ENCODE measurements around the gene C11orf68.

C11orf68 gene

GRCh38 chr11:65888163-65888814 is 30.6 kb downstream of the C11orf68 start, which contains the start of gene FIBP:
Gene FIBP (minus strand): TSS chr11:65888471. CDS start chr11:65888418, 53 bp downstream.
- peak; percentile 96 for DNase-seq

DNA sequence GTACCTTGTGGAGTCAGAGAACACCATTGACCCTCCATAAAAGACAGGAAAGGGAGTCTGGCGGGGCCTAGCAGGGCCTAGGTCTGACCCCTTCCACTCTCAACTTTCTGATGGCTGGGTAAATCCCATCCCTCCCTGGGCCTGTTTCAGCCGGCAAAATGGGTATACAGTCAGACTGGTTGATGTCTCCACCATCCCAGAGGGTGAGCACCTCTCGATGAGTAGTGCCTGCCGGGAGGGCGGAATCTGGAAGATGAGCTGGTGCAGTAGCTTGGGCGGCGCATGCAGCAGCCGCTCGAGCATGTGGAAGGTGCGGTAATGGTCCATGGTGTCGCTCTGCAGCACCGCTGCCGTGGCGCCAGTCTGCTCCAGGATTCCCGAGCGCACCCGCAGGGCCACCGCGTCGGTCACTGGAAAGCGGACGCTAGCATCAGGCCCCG is 31.1 kb downstream of the C11orf68 start:
- peak; percentile 43 for DNase-seq

GRCh38 chr11:65886826-65887722 is 31.8 kb downstream of the C11orf68 start:
- no peak for DNase-seq

GRCh38 chr11:65885808-65886536 is 32.9 kb downstream of the C11orf68 start:
- no peak for DNase-seq

GRCh38 chr11:65885231-65885630 is 33.6 kb downstream of the C11orf68 start:
- DNase-seq, result no peak

DNA sequence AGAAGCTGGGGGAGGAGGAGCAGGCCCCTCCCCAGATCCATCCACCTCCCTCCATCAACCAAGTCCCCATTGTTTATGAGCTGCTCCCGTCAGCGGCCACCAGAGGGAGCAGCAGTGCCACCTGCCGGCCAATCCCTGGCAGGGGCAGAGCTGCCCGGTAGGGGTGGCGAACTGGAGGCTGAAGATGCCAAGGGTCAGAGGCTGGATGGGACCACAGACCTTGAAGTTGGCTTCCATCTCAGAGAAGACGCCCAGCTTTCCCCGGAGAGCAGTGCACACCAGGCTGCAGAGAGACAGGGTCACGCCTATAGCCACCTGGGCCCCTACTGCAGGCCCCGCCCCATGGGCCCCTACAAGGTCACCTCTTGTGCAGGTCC is 34.2 kb downstream of the C11orf68 start:
- DNase-seq, result peak; percentile 85

DNA sequence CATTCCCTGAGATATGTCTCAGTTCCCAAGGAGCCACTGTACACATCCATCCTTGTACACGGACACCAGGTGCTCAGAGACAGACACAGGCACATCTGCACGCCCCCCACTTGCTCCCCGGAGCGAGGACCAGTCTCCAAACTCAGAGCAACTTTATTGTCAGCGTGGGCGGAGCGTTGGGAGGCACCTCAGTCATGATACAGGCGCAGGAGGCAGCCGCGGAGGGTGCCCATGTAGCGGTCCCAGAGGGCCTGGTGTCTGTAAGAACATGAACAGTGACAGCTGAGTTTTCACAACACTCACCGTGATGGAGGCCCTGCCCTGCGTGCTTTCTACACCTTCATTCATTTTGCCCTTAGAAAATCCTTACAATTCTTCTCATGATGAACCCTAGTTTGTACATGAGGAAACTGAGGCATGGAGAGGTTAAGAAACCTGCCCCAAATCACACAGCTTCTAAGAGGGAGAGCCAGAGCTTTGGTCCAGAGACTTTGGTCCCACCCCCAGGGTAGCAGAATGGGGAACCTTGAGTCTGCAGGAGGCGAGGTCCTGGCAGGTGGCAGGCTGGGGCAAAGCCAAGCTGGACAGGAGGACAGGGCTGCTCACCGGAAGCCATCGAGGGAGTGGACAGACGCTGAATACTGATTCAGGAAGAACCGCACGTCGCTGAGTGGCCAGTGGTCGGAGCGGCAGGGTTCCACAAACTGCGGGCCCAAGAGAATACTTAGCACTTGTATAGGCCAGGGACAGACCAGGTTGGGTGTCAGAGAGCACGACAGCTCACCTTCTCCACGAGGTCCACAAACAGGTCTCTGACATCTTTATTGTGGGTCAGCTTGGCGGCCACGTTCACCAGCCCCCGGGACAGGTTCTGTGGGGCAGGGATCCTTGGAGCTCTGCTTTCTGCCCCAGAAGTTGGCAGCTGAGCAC is 34.8 kb downstream of the C11orf68 start:
- no peak for DNase-seq

DNA sequence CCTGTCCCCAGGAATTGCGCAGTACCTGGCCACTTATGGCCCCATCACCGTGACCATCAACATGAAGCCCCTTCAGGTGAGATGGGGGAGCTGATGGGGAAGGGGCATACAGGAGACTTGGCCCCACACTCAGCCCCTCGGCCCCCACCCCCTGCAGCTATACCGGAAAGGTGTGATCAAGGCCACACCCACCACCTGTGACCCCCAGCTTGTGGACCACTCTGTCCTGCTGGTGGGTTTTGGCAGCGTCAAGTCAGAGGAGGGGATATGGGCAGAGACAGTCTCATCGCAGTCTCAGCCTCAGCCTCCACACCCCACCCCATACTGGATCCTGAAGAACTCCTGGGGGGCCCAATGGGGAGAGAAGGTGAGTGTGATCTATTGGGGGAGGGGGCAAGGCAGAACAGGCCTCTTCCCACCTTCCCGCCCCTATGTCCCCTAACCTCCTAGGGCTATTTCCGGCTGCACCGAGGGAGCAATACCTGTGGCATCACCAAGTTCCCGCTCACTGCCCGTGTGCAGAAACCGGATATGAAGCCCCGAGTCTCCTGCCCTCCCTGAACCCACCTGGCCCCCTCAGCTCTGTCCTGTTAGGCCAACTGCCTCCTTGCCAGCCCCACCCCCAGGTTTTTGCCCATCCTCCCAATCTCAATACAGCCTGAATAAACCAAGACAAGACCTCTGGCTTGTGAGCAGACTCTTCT is 35.7 kb downstream of the C11orf68 start:
- no peak for DNase-seq

- DNase-seq, result no peak
Observed at GRCh38 chr11:65882120-65883057, 36.5 kb downstream of the C11orf68 start.

- no peak for DNase-seq
Observed at GRCh38 chr11:65880844-65881421, 37.9 kb downstream of the C11orf68 start.

GRCh38 chr11:65880027-65880426 is 38.8 kb downstream of the C11orf68 start:
- no peak for DNase-seq

- DNase-seq, result peak; percentile 64
Observed at GRCh38 chr11:65879617-65880016, 39.2 kb downstream of the C11orf68 start, which contains the start of gene CTSW. Gene CTSW (plus strand): TSS chr11:65879837. CDS start chr11:65879855, 18 bp downstream.

GRCh38 chr11:65873318-65874156 is 45.3 kb downstream of the C11orf68 start:
- DNase-seq, result peak; percentile 94

DNA sequence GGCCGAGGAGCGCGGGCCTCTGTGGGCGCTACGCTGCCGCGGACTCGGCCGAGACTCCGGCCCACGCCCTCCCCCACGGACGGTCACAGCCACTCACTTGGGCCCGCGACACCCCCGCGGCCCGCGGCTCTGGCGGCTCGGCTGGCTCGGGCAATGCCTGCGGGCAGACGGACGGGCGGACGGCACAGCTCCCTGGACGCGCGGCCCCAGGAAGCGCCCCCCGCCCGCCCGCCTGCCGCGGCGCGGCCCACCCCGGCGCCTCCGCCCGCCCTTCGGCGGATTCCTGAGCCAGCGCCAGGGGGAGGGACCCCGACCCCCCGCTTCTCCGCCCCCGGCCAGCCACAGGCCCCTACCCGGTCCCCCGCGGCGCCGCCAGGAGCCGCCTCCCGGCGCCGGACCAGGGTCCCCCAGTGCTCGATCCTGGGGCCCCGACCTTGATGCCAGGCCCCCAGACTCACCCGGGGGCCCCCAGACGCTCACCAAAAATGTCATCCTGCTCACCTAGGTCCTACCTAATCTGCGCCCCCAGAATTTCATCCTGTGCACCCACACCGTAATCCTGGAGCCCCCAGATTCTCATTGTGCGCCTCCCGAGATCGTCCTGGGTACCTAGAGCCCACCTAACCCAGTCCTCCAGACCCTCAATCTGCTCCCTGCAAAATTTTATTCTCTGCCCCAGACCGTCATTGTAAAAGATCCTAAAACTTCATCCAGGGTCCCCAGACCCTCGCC is 46.1 kb downstream of the C11orf68 start, which contains the start of gene EFEMP2:
Gene EFEMP2, minus strand, starts transcription at position 215 of the 732 bp plus-strand sequence. CDS start 446 bp downstream, outside the sequence.
- DNase-seq, result no peak

GRCh38 chr11:65871811-65872548 is 46.9 kb downstream of the C11orf68 start:
- no peak for DNase-seq

GRCh38 chr11:65870706-65871681 is 47.9 kb downstream of the C11orf68 start:
- DNase-seq, result no peak

All from CD4-positive, alpha-beta T cell treated with Interleukin-6 for 4 hours (primary cell).